Frontal cortex (tissue), 4 donors: Measurements from ENCODE around the gene CLDN3. TPM values are rescaled to one million over a fixed set of nuclear protein-coding genes. Genes with fewer than 3 reads are reported as not detected.

ENCODE experiments used
- DNase-seq, 2 donors: peaks; one replicate each; pipeline ENCODE4 v3.0.0; 2012; ENCODE audit warnings: low spot score in 2 of 2
- FAIRE-seq: peaks from 2 replicates; lab custom pipeline; 2012; peaks lifted over from hg19 to GRCh38; lab: Jason Lieb, UNC
- total RNA-seq: library from RNA; depleted of rRNA; stranded (reverse); fragments of >200 nt; gene quantifications from one replicate; pipeline ENCODE4 v1.2.3, GENCODE V29; 2014
- donor health status: control.
- donor health status: control.
- donor health status: control.

CLDN3 gene
- total RNA-seq, 1 donor from 2014 or later, result not detected

GRCh38 chr7:73773700-73774517 lies 3.8 kb upstream of the CLDN3 start:
- DNase-seq (no peak), FAIRE-seq (no peak)

GRCh38 chr7:73770860-73771670 lies 995 bp upstream of the CLDN3 start:
- DNase-seq (no peak), FAIRE-seq (no peak)

- FAIRE-seq (no peak), DNase-seq (no peak)
These were observed 529 bp downstream of the CLDN3 start for GRCh38 chr7:73769481-73770001.

DNA sequence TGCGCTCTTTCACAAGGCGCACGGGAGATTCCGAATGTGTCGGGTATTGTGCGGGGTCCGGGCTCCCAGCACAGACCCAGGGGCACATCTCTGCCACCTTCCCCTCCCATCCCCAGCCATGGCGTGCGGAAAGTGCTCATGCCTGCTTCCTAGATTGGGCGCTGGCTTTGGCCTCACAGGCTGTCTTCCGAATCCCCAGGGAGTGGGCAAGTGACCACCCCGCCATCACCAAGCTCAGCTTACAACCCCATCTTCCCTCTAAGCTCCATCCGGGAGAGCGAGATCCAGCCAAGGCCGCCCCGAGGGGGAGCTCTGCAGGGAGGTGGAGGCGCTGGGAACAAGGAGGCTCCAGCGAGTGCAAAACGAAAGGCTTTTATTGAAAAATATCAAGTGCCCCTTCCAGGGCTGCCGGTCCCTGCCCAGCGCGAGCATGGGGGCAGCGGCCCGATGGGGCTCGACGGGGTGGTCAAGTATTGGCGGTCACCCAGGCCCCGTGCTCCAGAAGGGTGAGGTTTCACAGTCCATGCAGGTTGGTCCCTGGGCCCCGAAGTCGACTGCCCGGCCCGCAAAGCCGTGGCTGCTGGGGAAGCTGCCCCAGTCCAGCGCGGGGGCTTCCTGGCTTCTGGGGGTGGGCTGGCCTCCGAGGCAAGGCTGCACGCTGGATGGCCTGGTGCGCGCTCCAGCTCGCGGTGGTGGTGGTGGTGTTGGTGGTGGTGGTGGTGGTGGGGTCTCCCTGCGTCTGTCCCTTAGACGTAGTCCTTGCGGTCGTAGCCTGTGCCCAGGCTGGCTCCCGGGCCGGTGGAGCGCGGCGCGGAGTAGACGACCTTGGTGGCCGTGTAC lies 1.2 kb downstream of the CLDN3 start:
- FAIRE-seq (no peak), DNase-seq (no peak)

DNA sequence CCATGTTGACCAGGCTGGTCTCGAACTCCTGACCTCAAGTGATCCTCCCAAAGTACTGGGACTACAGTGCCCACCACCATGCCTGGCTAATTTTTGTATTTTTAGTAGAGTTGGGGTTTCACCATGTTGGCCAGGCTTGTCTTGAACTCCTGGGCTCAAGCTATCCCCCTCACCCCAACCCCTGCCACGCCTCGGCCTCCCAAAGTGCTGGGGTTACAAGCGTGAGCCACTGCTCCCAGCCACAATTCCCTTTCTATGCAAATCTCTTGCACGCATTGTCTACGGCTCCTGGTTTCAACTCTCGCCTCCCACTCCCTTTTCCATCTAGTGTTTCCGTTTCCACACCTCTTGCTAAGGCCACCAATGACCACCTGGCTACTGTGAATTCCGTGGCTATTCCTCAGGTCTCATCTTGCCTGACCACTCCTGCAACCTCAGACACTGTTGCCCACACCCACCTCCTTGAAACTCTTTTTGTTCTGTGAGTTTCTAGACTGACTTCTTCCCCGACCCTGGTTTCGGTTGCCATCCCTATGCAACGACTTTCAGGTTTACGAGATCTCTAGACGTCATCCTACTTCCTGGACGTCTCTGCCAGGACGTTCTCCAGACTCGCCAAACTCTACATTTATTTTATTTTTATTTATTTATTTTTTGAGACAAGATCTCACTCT lies 3.4 kb downstream of the CLDN3 start:
- FAIRE-seq (no peak), DNase-seq (no peak)

GRCh38 chr7:73762659-73762999 lies 7.4 kb downstream of the CLDN3 start:
- FAIRE-seq (no peak), DNase-seq (no peak)

DNA sequence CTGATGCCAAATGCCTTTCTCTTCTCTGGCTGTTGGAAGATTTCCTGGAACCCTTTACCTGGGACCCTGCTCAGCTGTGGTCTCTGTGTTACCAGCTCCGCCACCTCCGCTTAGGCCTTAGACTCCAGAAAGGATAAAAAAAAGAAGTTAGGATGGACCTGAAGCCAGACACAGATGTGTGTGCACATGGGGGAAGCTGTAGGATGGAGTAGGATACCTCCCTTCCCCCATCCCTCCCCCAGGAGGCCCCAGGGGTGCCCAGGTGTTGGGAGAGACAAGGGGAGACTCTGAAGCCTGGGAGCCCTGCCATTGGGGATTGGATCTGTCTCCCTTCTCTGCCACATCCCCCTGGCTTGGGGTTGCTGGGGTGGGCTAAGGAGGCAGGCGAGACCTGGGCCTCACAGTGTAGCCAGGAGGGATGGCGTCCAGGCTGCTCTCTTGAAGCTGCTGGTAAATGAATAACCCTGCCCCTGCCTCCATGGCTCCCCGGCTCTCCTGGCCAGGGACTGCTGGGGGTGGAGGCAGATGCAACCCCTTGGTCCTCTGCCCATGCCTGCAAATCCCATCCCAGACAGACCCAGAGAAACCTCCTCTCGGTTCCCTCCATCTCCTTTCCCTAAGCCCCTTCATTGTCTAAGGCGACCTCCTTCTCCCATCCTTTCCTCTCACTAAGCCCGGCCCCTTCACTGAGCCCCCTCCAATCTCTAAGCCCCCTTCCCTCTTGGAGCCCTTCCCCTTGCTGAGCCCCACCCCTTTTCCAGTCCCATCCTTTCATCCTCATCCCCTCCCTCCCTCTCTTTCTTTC lies 8.0 kb downstream of the CLDN3 start:
- no peak for DNase-seq
- FAIRE-seq, result no peak

- FAIRE-seq (no peak), DNase-seq (no peak)
These were observed 11.4 kb downstream of the CLDN3 start for GRCh38 chr7:73758581-73759138.

- DNase-seq (no peak), FAIRE-seq (no peak)
These were observed 19.9 kb downstream of the CLDN3 start for GRCh38 chr7:73749931-73750776.

GRCh38 chr7:73746378-73746777 lies 23.7 kb downstream of the CLDN3 start:
- DNase-seq, result no peak
- no peak for FAIRE-seq

DNA sequence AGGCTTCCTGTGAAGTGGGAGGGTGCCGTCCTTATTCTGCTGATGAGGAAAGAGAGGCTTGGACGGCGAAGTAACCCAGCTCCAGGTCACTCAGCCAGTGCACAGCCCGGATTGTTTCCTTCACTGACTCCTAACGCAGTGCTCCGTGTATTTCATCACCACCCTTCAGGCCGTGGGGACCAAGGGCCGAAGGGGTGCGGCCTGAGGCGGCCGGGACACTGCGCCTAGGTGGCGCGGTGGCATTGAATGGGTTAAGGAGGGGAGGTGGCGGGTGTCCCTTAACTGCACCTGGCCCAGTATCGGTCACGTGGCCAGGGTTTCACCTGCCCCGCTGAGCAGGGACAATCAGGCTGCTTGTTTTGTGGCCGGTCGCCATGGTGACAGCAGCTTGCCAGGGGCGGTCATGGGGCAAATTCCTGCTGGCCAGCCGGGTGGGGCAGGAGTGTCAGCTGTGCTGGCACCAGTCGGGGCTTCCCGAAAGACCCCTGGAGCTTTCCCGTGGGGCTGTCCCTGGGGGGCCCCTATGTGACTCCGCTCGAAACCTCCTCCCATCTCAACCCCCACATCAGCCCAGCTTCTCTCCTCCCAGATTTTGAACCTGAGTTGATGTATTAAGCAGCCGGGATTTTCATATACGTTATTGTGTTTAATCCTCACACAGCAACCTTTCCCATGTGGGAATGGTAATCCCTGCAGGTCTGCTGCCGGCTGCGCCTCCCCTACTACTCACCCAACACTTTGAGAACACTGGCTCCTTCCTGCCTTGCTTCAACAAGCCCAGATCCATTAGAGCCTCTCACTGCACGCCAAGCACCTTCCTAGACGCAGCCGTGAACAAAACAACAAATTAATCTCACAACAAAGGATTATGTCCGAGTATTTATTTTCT lies 27.1 kb downstream of the CLDN3 start:
- FAIRE-seq (no peak), DNase-seq (no peak)

GRCh38 chr7:73742338-73742752 lies 27.7 kb downstream of the CLDN3 start:
- no peak for FAIRE-seq
- no peak for DNase-seq

DNA sequence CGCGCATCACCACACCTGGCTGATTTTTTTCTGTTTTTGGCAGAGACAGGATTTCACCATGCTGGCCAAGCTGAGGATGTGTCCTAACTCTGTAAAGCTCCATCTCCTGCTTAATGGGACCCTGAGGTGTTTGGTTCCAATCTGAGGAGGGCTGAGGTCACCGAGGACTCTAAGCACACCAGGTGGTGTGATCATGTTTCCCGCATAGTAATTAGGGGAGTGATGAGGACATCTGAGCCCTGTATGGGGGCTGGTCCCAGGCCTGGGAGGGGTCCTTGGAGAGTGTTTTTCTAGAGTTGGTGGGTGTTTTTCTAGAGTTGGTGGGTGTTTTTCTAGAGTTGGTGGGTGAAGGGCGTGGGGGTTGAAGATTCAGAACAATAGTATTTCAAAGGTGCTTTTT lies 28.5 kb downstream of the CLDN3 start:
- FAIRE-seq (no peak), DNase-seq (no peak)

- DNase-seq, result no peak
- no peak for FAIRE-seq
These were observed 29.3 kb downstream of the CLDN3 start for GRCh38 chr7:73740771-73741170.

GRCh38 chr7:73740212-73740611 lies 29.9 kb downstream of the CLDN3 start:
- DNase-seq, result no peak
- FAIRE-seq, result no peak

- DNase-seq, result no peak
- no peak for FAIRE-seq
These were observed 30.7 kb downstream of the CLDN3 start for GRCh38 chr7:73739387-73739767.
